ENCODE measurements around the gene FOXL2.

Gene FOXL2

DNA sequence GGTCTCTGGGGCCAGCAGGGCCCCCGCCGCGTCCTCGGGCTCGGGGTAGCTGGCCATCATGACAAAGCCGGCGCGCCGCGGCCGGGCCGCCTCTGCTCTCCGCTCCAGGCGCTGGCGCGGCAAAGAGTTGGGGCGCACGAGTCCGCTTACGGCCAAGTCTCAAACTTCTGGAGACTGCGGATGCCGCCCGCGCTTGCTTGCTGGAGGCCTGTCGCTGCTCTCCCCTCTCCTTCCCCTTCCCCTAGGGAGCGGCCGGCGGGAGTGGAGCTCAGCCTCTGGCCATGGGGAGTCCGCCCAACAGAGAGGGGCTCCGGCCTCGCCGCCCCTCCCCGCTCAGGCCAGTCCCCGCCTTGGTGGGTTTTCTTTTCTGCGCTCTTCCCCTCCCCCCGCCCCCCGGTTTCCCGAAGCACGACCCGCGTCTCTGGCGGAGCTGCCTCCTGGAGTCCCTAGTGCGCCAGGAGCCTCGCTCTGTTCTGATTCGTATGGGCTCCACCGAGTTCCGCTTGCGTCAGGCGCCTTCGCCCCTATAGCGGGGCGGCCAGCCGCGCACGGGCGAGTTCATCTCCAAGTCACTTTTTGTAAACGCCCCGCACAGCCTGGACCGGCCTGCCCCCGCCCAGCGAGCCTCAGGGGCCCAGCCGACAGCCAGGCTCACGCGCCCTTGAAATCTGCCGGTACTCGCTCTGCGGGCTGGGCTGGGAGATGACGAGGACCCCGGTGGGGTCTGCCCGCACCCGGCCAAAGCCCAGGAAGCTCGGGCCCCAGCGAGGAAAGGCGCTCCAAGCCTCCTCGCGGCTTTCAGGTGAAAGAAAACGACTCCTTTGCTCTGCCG is at the start of gene FOXL2, which contains the start of gene FOXL2NB:
Gene FOXL2, minus strand, starts transcription at position 475 of the 832 bp plus-strand sequence. Its CDS starts 415 bp downstream, at position 60.
Gene FOXL2NB, plus strand, starts transcription at position 555 of the 832 bp plus-strand sequence. Its CDS starts 148 bp downstream, at position 703.
- DNase-seq, result no peak

DNA sequence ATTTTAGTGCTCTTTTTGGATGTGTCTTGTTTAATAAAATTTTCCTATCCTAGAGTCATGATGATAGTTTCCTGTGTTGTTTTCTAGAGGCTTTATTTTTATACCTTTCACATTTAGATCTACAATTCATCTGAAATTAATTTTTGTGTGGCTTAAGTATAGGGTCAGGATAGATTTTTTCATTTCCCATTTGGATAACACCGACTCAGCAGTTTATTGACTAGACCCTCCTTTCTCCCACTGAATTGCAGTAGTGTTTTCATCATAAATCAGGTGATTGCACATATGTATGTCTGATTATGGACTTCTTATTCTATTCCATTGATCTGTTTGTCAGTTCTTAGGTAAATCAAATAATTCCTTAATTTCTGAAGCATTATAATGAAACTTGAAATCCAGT is 48.8 kb upstream of the FOXL2 start:
- DNase-seq, result no peak

DNA sequence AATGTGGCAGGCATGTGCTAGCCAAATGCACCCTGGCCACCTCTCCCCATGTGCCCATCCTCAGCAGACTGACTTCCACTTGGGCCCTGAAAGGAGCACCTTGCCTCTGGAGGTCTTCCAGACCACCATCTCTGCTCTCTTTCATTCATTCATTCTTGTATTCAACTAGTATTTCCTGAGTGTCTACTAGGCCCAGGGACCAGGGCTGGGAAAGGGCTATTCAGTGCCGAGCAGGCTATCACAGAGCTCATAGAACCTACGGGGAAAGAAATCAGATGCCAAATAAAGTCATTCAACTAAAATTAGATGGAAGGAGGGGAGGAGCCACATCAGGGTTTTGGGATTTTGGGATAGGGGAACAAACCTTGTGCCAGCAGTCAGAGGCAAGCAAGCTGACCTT is 40.2 kb upstream of the FOXL2 start:
- no peak for DNase-seq

DNA sequence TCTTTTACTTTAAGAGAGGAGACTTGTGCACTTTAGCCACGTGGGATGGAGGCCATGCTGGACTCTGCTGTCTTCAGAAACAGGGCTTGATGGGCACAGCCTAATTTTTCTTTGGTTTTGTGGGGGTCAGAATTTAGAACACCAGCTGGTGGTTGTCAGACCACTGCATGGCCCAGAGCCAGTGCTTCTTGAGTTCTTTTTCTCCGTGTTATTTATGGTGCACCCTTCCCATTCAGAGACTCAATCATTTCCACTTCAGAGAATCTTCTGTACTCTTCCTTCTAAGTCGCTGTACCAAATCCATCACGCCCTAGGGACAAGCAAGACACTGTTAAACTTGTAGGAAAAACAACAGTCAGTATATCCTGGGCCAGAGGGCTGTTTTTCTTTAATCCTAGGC is 39.0 kb upstream of the FOXL2 start:
- no peak for DNase-seq

DNA sequence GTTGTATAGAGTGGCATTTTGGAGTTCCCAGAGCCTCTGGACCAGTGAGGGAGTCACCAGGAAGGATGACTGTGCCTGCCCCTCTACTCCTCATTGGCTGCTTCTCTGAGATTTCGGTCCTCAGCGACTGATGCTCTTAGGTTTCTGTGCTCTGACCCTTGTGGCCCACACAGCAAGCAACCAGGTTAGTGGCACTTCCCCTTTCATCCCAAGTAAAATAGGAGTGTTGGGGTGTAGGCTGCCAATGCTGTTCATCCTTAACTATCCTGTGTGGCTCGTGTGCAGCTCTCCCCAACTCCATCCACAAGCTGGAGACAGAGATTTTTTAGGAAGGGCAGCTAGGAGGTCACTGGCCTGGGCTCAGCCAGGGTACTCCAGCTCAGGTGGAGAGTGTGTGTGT is 37.9 kb upstream of the FOXL2 start:
- DNase-seq, result no peak

DNA sequence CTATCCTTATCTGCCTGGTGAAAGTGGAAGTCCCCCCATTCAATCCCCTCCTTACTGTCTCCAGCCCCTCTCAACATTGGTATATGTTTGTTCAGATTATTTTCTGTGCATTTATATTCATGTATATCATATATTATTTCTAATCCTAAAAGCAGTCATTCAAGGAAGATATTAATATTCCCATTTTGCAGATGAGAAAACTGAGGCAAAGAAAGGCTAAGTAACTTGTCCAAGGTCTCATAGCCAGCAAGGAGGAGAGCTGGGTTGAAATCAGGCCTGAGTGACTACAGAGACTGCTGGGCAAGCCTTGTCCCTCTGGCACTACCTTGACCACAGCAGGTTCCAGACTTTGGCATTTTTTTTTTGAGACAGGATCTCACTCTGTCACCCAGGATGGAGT is 29.1 kb upstream of the FOXL2 start:
- DNase-seq, result no peak

DNA sequence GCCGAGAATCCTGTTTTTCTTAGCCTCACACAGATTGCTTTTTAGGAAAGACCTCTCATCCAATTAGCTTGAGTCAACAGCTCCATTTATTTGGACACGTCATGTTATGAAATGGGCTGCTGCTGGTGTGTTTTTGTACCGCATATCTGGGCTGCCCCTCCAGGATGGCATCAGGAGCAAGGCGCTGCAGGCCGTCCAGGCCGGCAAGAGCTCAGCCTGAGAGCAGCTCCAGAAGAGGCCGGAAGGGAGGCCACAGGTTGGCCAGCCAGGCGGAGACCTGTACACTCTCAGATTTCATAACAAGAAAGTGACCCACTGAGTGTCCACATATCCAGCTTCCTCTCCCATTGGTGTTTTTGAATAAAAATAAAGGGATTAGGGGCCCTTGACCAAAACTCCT is 28.4 kb upstream of the FOXL2 start:
- DNase-seq, result no peak

DNA sequence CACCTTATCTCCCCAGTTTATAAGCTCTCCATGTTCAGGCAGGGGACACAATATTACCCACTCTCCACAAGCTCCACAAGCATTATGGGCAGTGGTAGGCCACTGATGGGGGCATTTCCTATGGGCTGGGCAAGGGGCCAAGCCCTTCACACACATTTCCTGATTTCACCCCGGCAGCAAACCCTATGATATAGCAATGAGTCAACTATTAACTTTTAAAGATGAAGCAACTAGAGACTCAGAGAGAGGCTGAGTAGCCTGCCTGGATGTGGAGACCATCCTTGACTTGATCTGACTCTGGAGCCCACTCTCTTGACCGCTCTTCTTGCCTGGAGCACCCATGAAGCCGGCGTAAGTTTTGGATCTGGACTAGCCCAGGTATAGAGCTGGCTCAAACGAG is 27.5 kb upstream of the FOXL2 start:
- no peak for DNase-seq

DNA sequence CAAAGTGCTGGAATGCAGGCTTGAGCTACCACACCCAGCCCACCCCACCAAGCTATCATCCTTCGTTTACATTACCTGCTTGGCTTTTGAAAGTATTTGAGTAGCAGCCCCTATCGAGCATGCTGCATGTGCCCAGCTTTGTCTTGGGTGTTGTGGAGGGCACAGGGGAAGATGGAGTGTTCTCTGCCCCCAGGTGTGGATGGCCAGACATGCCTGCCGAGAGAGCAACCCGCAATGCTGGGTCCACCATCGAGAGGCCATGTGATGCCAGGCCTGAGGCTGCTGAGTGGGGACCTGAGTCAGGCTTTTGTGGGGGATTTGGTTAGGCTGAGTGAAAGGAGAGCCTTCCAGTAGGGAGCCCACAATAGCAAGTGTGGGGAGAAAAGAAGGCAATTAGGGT is 26.0 kb upstream of the FOXL2 start:
- DNase-seq, result no peak

DNA sequence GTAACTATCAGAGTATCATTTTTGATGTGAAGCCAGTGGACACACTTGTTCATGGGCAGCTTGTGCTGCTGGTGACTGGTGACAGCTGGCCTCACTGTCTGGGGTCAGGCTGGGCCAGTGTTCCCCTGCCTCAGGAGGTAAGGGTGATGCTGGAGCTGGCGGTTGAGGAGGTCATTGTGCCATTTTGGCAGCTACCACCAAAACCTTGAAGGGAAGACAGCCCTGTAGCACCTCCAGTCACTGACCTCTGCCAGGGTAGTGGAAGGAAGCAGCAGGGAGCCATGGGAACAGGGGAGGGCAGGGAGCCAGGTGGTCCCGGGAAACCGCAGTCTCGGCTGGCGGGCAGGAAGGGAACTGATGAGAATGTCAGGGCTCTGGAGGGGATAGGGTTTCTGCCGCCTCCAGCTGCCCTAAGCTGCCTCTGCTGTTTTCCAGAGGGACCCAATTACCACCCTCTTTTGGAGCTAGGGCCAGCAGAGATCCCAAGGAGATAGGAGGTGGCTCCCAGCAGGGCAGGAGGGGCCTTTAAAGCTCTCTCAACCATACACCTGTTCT is 24.9 kb upstream of the FOXL2 start:
- DNase-seq, result no peak

DNA sequence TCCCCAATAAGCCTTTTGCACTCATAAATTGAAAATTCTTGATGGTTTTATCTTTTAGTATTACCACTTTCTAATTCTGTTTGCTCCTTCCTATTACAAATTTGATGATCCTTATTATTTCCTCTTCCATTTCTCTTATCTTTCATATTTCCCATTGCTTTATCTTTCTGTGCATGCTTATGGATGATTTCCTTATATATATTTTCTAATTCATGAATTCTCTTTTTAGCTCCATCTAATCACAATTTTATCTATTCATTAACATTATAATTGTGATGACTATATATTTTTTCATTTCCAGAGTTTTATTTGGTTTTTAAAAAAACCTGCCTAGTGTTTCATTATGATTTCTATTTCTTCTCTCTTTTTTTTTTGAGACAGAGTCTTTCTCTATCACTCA is 18.0 kb upstream of the FOXL2 start:
- DNase-seq, result no peak

DNA sequence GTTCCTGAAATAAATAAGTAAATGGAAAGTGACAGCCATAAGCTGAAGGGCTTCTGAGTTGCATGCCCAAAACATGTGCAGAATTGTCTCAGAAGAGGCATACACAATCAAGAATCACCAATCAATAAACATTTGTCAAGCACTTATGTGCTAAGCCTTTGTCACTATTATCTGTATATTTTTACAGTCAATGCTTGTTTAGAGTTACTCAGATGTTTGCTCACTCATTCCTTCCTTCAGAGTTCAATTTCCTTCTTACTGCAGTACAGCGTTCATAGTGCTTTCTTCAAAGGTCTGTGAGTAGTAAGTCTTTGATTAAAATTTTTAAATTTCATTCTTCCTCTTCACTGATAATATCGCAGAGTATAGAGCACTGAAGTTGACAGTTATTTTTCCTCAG is 17.3 kb upstream of the FOXL2 start:
- DNase-seq, result no peak

DNA sequence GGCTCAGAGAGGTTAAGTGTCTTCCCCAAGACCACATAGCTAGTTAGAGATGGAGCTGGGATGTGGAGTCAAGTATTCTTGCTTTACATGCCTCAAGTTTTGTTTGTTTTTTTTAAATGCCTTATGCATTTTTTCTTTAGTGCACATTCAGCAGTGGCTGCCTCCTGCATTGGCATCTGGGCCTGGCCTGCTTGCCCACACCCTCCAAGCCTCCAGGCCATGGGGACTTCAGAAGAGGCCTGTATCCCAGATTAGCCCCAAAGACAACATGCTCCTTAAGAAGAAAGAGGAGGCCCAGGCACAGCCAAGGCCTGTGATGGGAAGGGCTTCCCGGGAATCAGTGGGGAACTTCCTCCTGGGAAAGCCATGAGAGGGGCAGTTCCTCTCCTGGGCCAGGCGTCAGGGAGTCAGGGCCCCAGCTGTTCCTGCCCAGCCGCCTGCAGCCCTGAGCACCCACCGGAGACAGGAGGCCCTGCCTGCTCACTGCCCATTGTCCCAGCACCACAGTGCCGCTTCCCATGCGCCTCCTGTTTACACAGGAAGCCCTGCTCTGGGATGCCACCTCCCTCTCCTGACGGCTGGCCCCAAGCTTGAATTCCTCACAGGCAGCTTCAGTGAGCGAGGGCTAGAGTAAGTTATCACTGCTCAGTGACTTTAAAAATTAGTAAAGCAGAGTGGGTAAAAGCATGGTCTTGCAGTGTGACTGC is 16.1 kb upstream of the FOXL2 start:
- DNase-seq, result no peak

DNA sequence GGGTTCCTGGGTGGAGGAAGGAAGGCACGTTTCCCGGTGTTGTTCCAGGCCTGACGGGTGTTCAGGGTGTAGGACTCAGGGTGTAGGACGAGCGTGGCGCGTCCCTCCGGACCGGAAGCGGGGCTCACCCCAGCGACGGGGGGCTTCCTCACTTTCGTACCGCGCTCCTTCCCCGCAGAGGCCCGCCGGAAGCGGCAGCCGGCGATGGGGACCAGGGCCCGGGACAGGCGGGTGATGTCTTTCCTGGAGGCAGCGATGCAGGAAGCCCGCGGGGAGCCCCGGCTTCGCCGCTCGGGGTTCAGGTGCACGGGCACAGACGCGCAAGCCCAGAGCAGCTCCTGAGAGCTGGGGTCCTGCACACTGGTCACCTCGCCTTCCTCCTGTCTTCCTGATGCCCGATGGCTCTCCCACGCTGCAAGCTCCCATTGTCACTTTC is 13.5 kb upstream of the FOXL2 start:
- no peak for DNase-seq

DNA sequence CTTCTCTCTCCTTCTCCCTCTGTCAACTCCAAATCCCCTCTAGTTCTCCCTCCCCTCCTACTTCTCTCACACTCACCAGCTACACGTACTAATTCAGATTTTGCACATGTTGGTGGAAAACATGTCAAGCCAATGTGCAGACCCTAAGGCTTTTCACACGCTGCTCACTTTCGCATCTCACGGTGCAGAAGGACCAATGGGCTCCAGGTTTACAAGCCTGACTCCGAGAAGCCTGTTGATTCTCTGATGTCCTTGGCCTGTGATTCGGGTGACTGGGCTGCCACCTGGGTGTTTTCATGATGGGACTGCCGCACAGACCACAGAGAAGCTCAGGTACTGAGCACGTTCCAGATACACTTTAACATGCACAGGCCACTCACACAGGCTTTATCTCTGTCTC is 3.8 kb upstream of the FOXL2 start:
- DNase-seq, result no peak

DNA sequence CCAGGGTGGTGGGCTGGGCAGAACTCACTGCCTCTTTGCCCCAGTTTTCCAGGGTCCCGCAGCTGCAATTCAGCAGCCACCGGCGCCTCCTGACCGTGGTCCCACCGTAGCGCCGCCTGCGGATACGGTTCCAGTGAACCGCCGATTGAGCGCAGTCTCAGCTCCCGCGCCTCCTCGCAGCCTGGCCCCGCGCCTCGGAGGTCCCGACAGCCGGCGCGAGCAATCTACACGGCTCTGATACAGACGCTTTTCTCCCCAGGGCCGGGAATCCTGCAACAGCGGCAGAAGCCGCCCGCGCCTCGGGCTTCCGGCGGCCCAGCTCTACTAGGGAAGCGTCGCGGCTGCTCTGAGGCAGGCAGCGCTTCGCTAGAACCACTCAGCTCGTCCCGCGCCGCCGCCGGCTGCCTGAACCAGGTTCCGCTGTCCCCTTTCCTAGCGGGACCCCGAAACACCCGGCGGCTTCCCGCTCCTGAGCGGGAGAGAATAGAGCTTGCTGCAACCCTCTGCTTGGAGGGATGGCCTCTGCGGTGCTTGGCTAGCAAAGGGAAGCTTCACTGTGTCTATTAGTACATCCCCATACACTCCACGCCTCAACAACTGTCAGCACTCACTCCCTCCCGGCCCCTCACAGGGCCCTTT is 3.2 kb upstream of the FOXL2 start:
- DNase-seq, result no peak

DNA sequence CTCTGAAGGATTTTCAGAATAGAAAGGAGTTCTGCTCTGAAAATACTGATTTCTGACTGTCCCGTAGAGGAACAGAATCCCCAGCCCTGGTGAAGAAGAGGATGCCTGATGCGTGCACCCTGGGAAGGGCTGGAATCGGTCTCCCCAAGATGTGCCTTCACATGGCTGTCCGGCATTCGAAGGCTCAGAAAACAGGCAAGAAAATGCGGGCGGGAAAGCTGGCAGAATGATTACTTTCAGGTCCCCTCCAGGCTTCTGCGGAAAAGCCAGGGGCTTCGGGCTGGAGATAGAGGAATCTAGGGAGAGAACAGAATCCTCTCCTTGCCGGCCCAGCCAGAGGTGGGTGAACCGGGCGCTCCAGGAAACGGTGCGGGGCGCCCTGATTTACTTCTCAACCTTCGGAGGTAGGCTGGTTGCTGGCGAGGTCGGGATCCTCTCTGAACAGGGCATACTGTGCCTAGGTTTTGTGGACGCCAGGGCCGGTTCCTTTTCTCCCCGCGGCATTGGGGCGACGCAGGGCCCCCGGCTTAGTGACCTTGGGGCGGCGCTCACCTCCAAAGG is 2.6 kb upstream of the FOXL2 start:
- DNase-seq, result no peak

DNA sequence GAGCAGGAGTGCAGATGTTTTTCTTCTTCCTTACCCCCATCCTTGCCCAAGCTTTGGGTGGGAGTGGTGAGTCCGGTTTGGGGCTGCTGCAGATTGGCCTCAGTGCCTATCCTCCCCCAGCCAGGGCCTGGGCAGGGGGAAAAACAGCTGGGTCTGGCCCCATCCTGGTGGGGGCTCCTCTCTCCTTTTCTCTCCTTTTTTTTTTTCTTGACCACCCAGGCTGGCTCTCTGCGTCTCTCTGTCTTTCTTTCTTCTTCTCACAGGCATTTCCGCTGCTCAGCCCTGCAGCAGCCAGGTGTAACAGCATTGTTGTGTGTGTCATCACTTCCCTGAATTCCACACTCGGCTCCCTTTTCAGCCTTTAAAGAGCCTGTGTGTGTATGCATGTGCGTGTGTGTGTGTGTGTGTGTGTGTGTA is 2.1 kb upstream of the FOXL2 start:
- no peak for DNase-seq

DNA sequence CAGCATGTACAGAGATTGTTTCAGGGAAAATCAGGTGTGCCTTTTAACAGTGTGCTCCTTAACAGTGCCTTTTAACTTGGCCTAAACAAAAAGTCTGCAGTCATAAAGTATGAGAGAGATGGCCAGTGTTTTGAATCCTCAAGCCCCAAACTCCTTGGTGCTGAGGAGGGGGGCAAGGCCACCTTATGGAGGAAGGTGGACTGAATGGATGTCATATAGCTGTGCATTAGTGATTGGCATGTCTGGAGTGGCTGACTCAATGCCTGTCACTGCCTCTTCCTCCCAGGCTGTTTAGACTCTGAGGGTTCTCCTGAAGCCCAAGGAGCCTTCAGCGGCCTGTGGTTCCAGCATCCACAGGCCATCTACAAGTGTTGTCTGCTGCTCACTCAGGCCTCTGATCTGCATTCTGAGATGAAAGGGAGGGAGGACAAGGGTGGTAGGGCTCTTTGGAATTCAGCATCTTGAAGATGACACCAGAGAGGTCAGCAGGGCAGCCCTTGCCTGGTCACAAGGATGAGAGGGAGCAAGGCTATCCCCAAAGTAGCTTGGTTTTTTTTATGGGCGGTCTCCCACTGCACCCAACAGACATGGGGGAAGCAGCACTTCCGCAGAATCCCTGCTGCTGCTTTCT is 1.5 kb upstream of the FOXL2 start:
- DNase-seq, result no peak

DNA sequence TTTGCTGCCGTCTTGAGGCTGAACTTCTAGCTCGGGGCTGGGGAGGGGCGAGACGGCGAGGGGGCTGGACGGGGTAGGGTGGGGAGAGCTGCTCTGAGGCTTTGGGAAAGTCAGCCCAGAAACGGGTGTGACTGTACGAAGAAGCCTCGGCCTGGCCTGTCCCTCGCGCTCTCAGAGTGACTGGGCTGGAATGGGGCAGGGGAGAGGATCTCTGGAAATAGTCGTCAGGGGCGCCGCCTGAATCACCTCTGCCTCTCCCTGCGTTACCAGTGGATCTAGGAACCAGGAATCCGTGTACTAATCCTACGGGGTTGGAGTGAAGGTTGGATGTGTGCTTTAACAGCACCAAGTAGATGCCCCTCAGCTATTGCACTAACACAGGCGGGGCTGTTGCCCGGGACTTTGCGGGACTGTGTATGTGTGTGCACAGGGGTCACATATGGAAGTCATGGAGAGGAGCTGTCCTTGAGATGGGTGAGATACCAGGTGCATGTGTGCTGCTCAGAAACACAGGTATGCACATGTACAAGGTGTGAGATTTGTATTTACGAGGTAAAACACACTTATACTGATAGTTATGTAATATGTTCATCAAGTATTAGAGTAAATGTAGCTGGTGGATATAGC is 671 bp upstream of the FOXL2 start:
- no peak for DNase-seq

DNA sequence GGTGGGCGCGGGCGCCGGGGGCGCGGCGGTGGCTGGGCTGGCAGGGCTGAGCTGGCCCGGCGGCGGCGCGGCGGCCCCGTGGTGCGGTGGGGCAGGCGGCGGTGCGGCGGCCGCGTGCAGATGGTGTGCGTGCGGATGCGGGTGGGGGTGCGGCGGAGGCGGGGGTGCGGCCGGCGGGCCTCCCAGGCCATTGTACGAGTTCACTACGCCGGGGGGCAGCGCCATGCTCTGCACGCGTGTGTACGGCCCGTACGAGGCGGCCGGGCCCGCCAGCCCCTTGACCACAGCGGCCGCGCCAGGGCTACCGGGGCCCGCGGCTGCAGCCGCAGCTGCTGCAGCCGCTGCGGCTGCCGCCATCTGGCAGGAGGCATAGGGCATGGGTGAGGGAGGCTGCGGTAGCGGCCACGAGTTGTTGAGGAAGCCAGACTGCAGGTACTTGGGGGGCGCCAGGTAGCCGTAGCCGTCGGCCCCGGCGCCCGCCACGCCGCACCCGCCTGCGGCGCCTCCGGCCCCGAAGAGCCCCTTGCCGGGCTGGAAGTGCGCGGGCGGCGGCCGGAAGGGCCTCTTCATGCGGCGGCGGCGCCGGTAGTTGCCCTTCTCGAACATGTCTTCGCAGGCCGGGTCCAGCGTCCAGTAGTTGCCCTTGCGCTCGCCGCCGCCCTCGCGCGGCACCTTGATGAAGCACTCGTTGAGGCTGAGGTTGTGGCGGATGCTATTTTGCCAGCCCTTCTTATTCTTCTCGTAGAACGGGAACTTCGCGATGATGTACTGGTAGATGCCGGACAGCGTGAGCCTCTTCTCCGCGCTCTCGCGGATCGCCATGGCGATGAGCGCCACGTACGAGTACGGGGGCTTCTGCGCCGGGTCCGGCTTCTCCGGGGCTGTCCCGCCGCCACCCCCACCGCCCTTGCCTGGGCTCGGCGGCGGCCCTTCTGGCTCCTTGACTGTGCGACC is 951 bp downstream of the FOXL2 start:
- no peak for DNase-seq
